Tibial artery (tissue), 4 donors: Measurements from ENCODE around the gene ABHD18.
"Not testable (repeated sequence)": the region's sequence is repeated elsewhere in the genome, so short reads cannot be mapped to it uniquely, and the experiment has no call there.

Source experiments
- DNase-seq, 2 donors: peaks; one replicate each; pipeline ENCODE4 v3.0.0-alpha.2; 2019
- H3K27ac ChIP-seq, 2 donors: fragments of 200-600 bp; sonication (generic) in 1 of 2; 1 replicate in 1 of 2; 2 replicates in 1 of 2; pipeline ENCODE4 v1.5.1; 2018 to 2019; ENCODE audit warnings: mild to moderate bottlenecking in 1 of 2
- H3K27me3 ChIP-seq, 2 donors: fragments of 200-600 bp; sonication (generic) in 1 of 2; one replicate each; pipeline versions ENCODE4 v1.5.1 to v1.6.0; 2016 to 2019
- H3K36me3 ChIP-seq, 3 donors: fragments of 200-600 bp; sonication (generic) in 2 of 3; one replicate each; pipeline ENCODE4 v1.5.1; 2016 to 2019; ENCODE audit warnings: mild to moderate bottlenecking in 2 of 3
- H3K4me1 ChIP-seq, 4 donors: fragments of 200-600 bp; sonication (generic) in 2 of 4; 1 replicate in 3 of 4; 2 replicates in 1 of 4; pipeline ENCODE4 v1.5.1; 2016 to 2019
- H3K4me3 ChIP-seq, 2 donors: fragments of 200-600 bp; sonication (generic) in 1 of 2; 1 replicate in 1 of 2; 2 replicates in 1 of 2; pipeline ENCODE4 v1.5.1; 2018 to 2019; ENCODE audit warnings: mild to moderate bottlenecking in 2 of 2
- H3K9me3 ChIP-seq, 3 donors: fragments of 200-600 bp; sonication (generic) in 1 of 3; one replicate each; pipeline ENCODE4 v1.5.1; 2016 to 2019
- CTCF ChIP-seq, 2 experiments: fragments of 200-600 bp in 1 of 2; fragments of 450-650 bp in 1 of 2; IDR thresholded peaks; one replicate each; pipeline ENCODE4 v1.5.1; 2017 to 2019; ENCODE audit warnings: antibody characterized with exemption in 2 of 2, mild to moderate bottlenecking in 1 of 2, moderate library complexity in 1 of 2
- intact Hi-C: fragments of 100-400 bp; cut with DNase I; formaldehyde crosslinking; loops from one replicate; pipeline ENCODE4 v1.15.0; 2023; ENCODE audit warnings: low total_unique reads

Gene ABHD18

GRCh38 chr4:127930175-127930574, 35.0 kb upstream of the ABHD18 start:
- H3K27ac ChIP-seq = no peak overlapping the region

GRCh38 chr4:127931836-127932235, 33.4 kb upstream of the ABHD18 start:
- DNase-seq, H3K9me3 ChIP-seq, H3K4me1 ChIP-seq, H3K27me3 ChIP-seq, H3K4me3 ChIP-seq, intact Hi-C loops, H3K27ac ChIP-seq: not testable (repeated sequence)
- peaks cover 25 to 43% (median 27%) of the 10 kb centered on the region in 3 donors for H3K36me3 ChIP-seq

More at GRCh38 chr4:127930175-127930574, 35.0 kb upstream of the ABHD18 start:
- Histone ChIP-seq H3K27me3 (no peaks in the 10 kb centered on the region), H3K9me3 (no peaks in the 10 kb centered on the region), H3K4me3 (no peak overlapping the region), H3K4me1 (no peaks in the 10 kb centered on the region), H3K36me3 (peaks cover 34 to 45% (median 35%) of the 10 kb centered on the region in 3 donors)
- no peak for TF ChIP-seq CTCF (IDR thresholded peaks at IDR 0.05)
- DNase-seq = no peak
- intact Hi-C loops = no loop called here

GRCh38 chr4:127936974-127937373, 28.2 kb upstream of the ABHD18 start:
- Histone ChIP-seq H3K27me3 (no peaks in the 10 kb centered on the region), H3K4me3 (no peak overlapping the region), H3K9me3 (no peaks in the 10 kb centered on the region), H3K4me1 (no peaks in the 10 kb centered on the region), H3K27ac (no peak overlapping the region), H3K36me3 (peaks cover 9 to 17% (median 13%) of the 10 kb centered on the region in 3 donors)
- DNase-seq = no peak
- no peak for TF ChIP-seq CTCF (IDR thresholded peaks at IDR 0.05)
- intact Hi-C loops = no loop called here

GRCh38 chr4:127957105-127957504, 8.1 kb upstream of the ABHD18 start:
- intact Hi-C loops = no loop called here
- H3K36me3 ChIP-seq = peaks cover 9 to 16% (median 16%) of the 10 kb centered on the region in 3 donors
- no peaks in the 10 kb centered on the region for H3K9me3 ChIP-seq
- no peaks in the 10 kb centered on the region for H3K4me1 ChIP-seq
- H3K27ac ChIP-seq = no peak overlapping the region
- no peaks in the 10 kb centered on the region for H3K27me3 ChIP-seq
- H3K4me3 ChIP-seq = no peak overlapping the region
- no peak for DNase-seq
- no peak for TF ChIP-seq CTCF (IDR thresholded peaks at IDR 0.05)

- Histone ChIP-seq H3K9me3 (no peaks in the 10 kb centered on the region), H3K36me3 (peaks cover 8 to 12% (median 12%) of the 10 kb centered on the region in 3 donors), H3K4me3 (no peak overlapping the region), H3K27ac (no peak overlapping the region), H3K27me3 (no peaks in the 10 kb centered on the region), H3K4me1 (peaks cover 0 to 10% (median 2%) of the 10 kb centered on the region in 4 donors)
- no peak for DNase-seq
- intact Hi-C loops = loop anchor here (10.0 kb wide), 1 partner anchor 175 kb away; the partner anchor contains the start of gene HSPA4L
- no peak for TF ChIP-seq CTCF (IDR thresholded peaks at IDR 0.05)
These were observed 5.4 kb upstream of the ABHD18 start for GRCh38 chr4:127959794-127960193.

- Histone ChIP-seq H3K27ac (peak overlapping the region; percentile 94 to 98), H3K4me1 (peaks cover 0 to 20% (median 8%) of the 10 kb centered on the region in 4 donors), H3K4me3 (peak overlapping the region; percentile 59 to 90)
- H3K9me3 ChIP-seq, DNase-seq, H3K27me3 ChIP-seq, H3K36me3 ChIP-seq: not testable (repeated sequence)
- intact Hi-C loops = loop anchor here (10.0 kb wide), 1 partner anchor 179 kb away; the partner anchor contains the start of gene HSPA4L
These were observed 1.4 kb upstream of the ABHD18 start for GRCh38 chr4:127963633-127964398.

- not testable (repeated sequence) for H3K9me3 ChIP-seq, H3K36me3 ChIP-seq, H3K27me3 ChIP-seq
- intact Hi-C loops = loop anchor here (5.0 to 10.0 kb wide), 3 partner anchors 98 to 323 kb away; partner anchors contain the start of genes HSPA4L, LARP1B and PGRMC2
- Histone ChIP-seq H3K27ac (peak overlapping the region; percentile 94 to 98), H3K4me3 (peak overlapping the region; percentile 59 to 90), H3K4me1 (peaks cover 0 to 26% (median 8%) of the 10 kb centered on the region in 4 donors)
- DNase-seq = peak in 1 of 2 donors; percentile 69
These were observed 662 bp upstream of the ABHD18 start for GRCh38 chr4:127964426-127965061.
